HL-60 (cell line): ENCODE measurements around the gene OR2S2.

Experiments
- GABPA ChIP-seq: IDR thresholded peaks from 2 replicates; pipeline ENCODE4 v1.6.1; 2012; ENCODE audit warnings: low read depth
- POLR2AphosphoS5 ChIP-seq: IDR thresholded peaks from 2 replicates; pipeline ENCODE4 v1.6.1; 2012; ENCODE audit warnings: low read depth
- REST ChIP-seq: IDR thresholded peaks from 2 replicates; pipeline ENCODE4 v1.6.1; 2012; ENCODE audit warnings: low read depth; ENCODE audit not compliant: insufficient replicate concordance
- SPI1 ChIP-seq: IDR thresholded peaks from 2 replicates; pipeline ENCODE4 v1.6.1; 2012; ENCODE audit warnings: low read depth, mild to moderate bottlenecking, borderline replicate concordance
- TF ChIP-seq, protein P1 (sequence below): IDR thresholded peaks from one replicate; pipeline ENCODE4 v1.5.1; 2011; ENCODE audit warnings: low read length, control low read depth, inconsistent platforms; ENCODE audit not compliant: insufficient read depth

GRCh38 chr9:35978792-35979191 lies 20.8 kb upstream of the OR2S2 start:
- TF ChIP-seq SPI1 (no peak), POLR2AphosphoS5 (no peak), REST (no peak), GABPA (no peak)
- TF ChIP-seq, protein P1, sequence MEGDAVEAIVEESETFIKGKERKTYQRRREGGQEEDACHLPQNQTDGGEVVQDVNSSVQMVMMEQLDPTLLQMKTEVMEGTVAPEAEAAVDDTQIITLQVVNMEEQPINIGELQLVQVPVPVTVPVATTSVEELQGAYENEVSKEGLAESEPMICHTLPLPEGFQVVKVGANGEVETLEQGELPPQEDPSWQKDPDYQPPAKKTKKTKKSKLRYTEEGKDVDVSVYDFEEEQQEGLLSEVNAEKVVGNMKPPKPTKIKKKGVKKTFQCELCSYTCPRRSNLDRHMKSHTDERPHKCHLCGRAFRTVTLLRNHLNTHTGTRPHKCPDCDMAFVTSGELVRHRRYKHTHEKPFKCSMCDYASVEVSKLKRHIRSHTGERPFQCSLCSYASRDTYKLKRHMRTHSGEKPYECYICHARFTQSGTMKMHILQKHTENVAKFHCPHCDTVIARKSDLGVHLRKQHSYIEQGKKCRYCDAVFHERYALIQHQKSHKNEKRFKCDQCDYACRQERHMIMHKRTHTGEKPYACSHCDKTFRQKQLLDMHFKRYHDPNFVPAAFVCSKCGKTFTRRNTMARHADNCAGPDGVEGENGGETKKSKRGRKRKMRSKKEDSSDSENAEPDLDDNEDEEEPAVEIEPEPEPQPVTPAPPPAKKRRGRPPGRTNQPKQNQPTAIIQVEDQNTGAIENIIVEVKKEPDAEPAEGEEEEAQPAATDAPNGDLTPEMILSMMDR, result no peak
